Gastrocnemius medialis (tissue), 4 donors: ENCODE data around the gene TAF11. TPM values are rescaled to one million over a fixed set of nuclear protein-coding genes. Genes with fewer than 3 reads are reported as not detected.
A peak's percentile ranks its signal among the peaks of the same experiment; 100 is the strongest.

Experiments
- ATAC-seq, 2 donors: fragments of 150-250 bp; one replicate each; pipeline ENCODE4 v1.9.1; 2016
- DNase-seq, 2 donors: peaks; one replicate each; pipeline ENCODE4 v3.0.0-alpha.2; 2019
- H3K27ac ChIP-seq, 4 donors: fragments of 200-600 bp; sonication (generic); 1 replicate in 1 of 4; 2 replicates in 3 of 4; pipeline ENCODE4 v1.5.1; 2016 to 2018; ENCODE audit warnings: mild to moderate bottlenecking in 2 of 4, moderate library complexity in 1 of 4
- H3K27me3 ChIP-seq, 3 donors: fragments of 200-600 bp; sonication (generic) in 2 of 3; 1 replicate in 1 of 3; 2 replicates in 2 of 3; pipeline versions ENCODE4 v1.5.1 to v1.6.0; 2016 to 2019; ENCODE audit warnings: mild to moderate bottlenecking in 1 of 3, moderate library complexity in 1 of 3
- H3K36me3 ChIP-seq, 2 donors: fragments of 200-600 bp; sonication (generic) in 1 of 2; one replicate each; pipeline ENCODE4 v1.5.1; 2017 to 2018
- H3K4me1 ChIP-seq, 2 donors: fragments of 200-600 bp; sonication (generic) in 1 of 2; one replicate each; pipeline ENCODE4 v1.5.1; 2016 to 2017; ENCODE audit warnings: mild to moderate bottlenecking in 2 of 2
- H3K4me3 ChIP-seq, 4 donors: fragments of 200-600 bp; sonication (generic) in 3 of 4; 1 replicate in 1 of 4; 2 replicates in 3 of 4; pipeline ENCODE4 v1.5.1; 2016 to 2019; ENCODE audit warnings: mild to moderate bottlenecking in 2 of 4
- H3K9me3 ChIP-seq, 3 donors: fragments of 200-600 bp; sonication (generic) in 2 of 3; 1 replicate in 1 of 3; 2 replicates in 2 of 3; pipeline ENCODE4 v1.5.1; 2016 to 2019
- POLR2A ChIP-seq, 2 donors: fragments of 450-650 bp; IDR thresholded peaks; one replicate each; pipeline ENCODE4 v1.6.1; 2017; ENCODE audit warnings: antibody characterized with exemption in 2 of 2, mild to moderate bottlenecking in 2 of 2, moderate library complexity in 2 of 2
- in situ Hi-C, 4 donors: fragments of 200-750 bp; cut with MboI; loops; one replicate each; pipeline versions ENCODE4 v1.15.0 to v1.8.0; 2017; ENCODE audit warnings: low sequenced_read_pairs in 4 of 4
- intact Hi-C: fragments of 100-400 bp; cut with DNase I; formaldehyde crosslinking; loops from one replicate; pipeline ENCODE4 v1.15.1; 2023; ENCODE audit warnings: low total_unique reads
- total RNA-seq, 4 donors: library from RNA; depleted of rRNA; stranded (reverse); fragments of >200 nt; gene quantifications; one replicate each; pipeline versions ENCODE4 v1.1.0 to v1.2.3, GENCODE V29; 2016
- TF ChIP-seq, protein P1 (sequence below), 5 experiments: fragments of 450-650 bp in 3 of 5; fragments of 200-600 bp in 2 of 5; sonication (generic) in 2 of 5; IDR thresholded peaks in 4 of 5; conservative IDR thresholded peaks in 1 of 5; 1 replicate in 4 of 5; 2 replicates in 1 of 5; pipeline ENCODE4 v1.5.1; 2016 to 2019; ENCODE audit warnings: antibody characterized with exemption in 5 of 5, mild to moderate bottlenecking in 3 of 5, moderate library complexity in 3 of 5

The TAF11 gene
- total RNA-seq, 4 donors from 2014 or later = 23.2 to 32.6 (median 24.0) TPM

GRCh38 chr6:34917626-34918285 is 29.9 kb upstream of the TAF11 start:
- intact Hi-C loops (no loop called here), in situ Hi-C loops (no loop called here)
- no peaks in the 10 kb centered on the region for H3K27me3 ChIP-seq
- DNase-seq = no peak
- no peaks in the 10 kb centered on the region for H3K9me3 ChIP-seq
- no peak for ATAC-seq
- no peak overlapping the region for H3K4me3 ChIP-seq
- peak overlapping the region in 1 of 4 donors; percentile 19 for H3K27ac ChIP-seq
- peaks cover 15 to 52% of the 10 kb centered on the region in 2 donors for H3K4me1 ChIP-seq
- TF ChIP-seq, protein P1, sequence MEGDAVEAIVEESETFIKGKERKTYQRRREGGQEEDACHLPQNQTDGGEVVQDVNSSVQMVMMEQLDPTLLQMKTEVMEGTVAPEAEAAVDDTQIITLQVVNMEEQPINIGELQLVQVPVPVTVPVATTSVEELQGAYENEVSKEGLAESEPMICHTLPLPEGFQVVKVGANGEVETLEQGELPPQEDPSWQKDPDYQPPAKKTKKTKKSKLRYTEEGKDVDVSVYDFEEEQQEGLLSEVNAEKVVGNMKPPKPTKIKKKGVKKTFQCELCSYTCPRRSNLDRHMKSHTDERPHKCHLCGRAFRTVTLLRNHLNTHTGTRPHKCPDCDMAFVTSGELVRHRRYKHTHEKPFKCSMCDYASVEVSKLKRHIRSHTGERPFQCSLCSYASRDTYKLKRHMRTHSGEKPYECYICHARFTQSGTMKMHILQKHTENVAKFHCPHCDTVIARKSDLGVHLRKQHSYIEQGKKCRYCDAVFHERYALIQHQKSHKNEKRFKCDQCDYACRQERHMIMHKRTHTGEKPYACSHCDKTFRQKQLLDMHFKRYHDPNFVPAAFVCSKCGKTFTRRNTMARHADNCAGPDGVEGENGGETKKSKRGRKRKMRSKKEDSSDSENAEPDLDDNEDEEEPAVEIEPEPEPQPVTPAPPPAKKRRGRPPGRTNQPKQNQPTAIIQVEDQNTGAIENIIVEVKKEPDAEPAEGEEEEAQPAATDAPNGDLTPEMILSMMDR (IDR thresholded peaks at IDR 0.05 in 4 of 5, conservative IDR thresholded peaks at IDR 0.05 in 1 of 5) = no peak
- no peak for TF ChIP-seq POLR2A (IDR thresholded peaks at IDR 0.05)
- no peaks in the 10 kb centered on the region for H3K36me3 ChIP-seq

DNA sequence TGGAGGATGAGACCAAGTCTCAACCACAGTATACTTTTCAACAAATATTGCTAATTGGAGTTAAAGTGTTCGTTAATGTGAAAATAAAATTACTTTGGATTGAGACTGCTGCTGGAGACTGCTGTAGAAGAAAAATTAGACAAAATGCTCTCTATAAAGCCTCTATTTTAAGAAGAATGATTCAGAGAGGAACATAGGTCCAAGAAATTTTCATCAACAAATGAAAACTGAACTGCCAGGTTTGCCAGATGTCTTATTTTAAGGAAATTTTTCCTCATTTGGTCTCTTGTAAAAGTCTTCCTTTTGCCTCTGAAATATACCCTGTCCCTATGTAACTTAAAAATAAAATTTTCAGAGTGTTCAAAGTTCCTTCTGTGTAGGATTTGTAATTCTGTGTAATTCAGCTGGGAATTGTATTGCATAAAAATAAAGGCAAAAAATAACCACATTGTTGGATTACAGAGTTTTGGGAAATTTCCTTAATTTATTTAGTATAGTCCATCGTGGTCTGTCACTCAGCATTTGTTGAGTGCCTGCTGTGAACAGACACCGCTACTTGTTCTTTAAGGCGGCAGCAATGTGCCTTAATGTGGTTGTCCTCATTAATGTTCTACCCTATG is 28.6 kb upstream of the TAF11 start:
- no peaks in the 10 kb centered on the region for H3K36me3 ChIP-seq
- H3K4me3 ChIP-seq = no peak overlapping the region
- ATAC-seq (peak in 1 of 2 donors; percentile 6), DNase-seq (no peak)
- TF ChIP-seq POLR2A (IDR thresholded peaks at IDR 0.05) = no peak
- TF ChIP-seq, protein P1 (IDR thresholded peaks at IDR 0.05 in 4 of 5, conservative IDR thresholded peaks at IDR 0.05 in 1 of 5) = no peak
- no peaks in the 10 kb centered on the region for H3K27me3 ChIP-seq
- no peaks in the 10 kb centered on the region for H3K9me3 ChIP-seq
- H3K27ac ChIP-seq = peak overlapping the region; percentile 41 to 43 (median 42)
- H3K4me1 ChIP-seq = peaks cover 15 to 52% of the 10 kb centered on the region in 2 donors
- in situ Hi-C loops (no loop called here), intact Hi-C loops (no loop called here)

DNA sequence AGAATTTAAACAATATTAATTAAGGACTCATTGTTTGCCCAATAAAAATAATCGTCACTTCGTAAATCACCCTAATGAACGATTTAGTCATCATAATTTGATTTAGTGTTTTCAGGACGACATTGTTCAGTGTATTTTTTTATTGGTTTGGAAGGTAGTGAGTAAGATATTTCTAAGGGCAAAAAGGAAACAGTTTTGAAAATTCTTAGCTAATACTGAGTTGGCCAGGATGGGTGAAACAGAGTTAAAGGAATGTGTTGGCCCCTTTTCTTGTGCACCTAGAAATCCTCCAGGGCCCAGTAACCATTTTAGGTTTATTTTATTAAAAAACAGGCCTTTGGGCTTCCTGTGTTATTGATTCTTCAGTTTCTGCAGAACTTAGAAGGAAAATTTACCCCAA is 26.5 kb upstream of the TAF11 start:
- no peaks in the 10 kb centered on the region for H3K9me3 ChIP-seq
- H3K27me3 ChIP-seq = no peaks in the 10 kb centered on the region
- H3K36me3 ChIP-seq = no peaks in the 10 kb centered on the region
- no peak overlapping the region for H3K27ac ChIP-seq
- no peak for DNase-seq
- in situ Hi-C loops = no loop called here
- TF ChIP-seq, protein P1 (IDR thresholded peaks at IDR 0.05 in 4 of 5, conservative IDR thresholded peaks at IDR 0.05 in 1 of 5) = no peak
- TF ChIP-seq POLR2A (IDR thresholded peaks at IDR 0.05) = no peak
- intact Hi-C loops = no loop called here
- no peak for ATAC-seq
- H3K4me3 ChIP-seq = no peak overlapping the region
- H3K4me1 ChIP-seq = peaks cover 15 to 43% of the 10 kb centered on the region in 2 donors

GRCh38 chr6:34912715-34913464 is 25.0 kb upstream of the TAF11 start:
- no peaks in the 10 kb centered on the region for H3K27me3 ChIP-seq
- intact Hi-C loops (no loop called here), in situ Hi-C loops (no loop called here)
- TF ChIP-seq POLR2A (IDR thresholded peaks at IDR 0.05) = no peak
- TF ChIP-seq, protein P1 (IDR thresholded peaks at IDR 0.05 in 4 of 5, conservative IDR thresholded peaks at IDR 0.05 in 1 of 5) = no peak
- H3K4me1 ChIP-seq = peaks cover 14 to 34% of the 10 kb centered on the region in 2 donors
- DNase-seq (no peak), ATAC-seq (no peak)
- no peak overlapping the region for H3K27ac ChIP-seq
- no peaks in the 10 kb centered on the region for H3K36me3 ChIP-seq
- no peaks in the 10 kb centered on the region for H3K9me3 ChIP-seq
- no peak overlapping the region for H3K4me3 ChIP-seq
